Adrenal gland (tissue), 12 donors: Measurements from ENCODE around the gene DIP2C. TPM values are rescaled to one million over a fixed set of nuclear protein-coding genes. Genes with fewer than 3 reads are reported as not detected.
"Not testable (repeated sequence)": the region's sequence is repeated elsewhere in the genome, so short reads cannot be mapped to it uniquely, and the experiment has no call there.

ENCODE experiments used
- DNase-seq, 7 donors: peaks; one replicate each; pipeline ENCODE4 v3.0.0-alpha.2; 2019 to 2020
- H3K27ac ChIP-seq, 5 donors: fragments of 200-600 bp; sonication (generic) in 4 of 5; 1 replicate in 3 of 5; 2 replicates in 2 of 5; pipeline versions ENCODE4 v1.5.1 to v1.8.0; 2016 to 2020; ENCODE audit warnings: mild to moderate bottlenecking in 1 of 5
- H3K27me3 ChIP-seq: fragments of 200-600 bp; 2 replicates; pipeline ENCODE4 v1.8.0; 2021
- H3K36me3 ChIP-seq, 2 donors: fragments of 200-600 bp; replicated peaks in 1 of 2; 1 replicate in 1 of 2; 2 replicates in 1 of 2; pipeline versions ENCODE4 v1.5.1 to v1.8.0; 2018 to 2022
- H3K4me1 ChIP-seq, 2 donors: fragments of 200-600 bp; replicated peaks in 1 of 2; 1 replicate in 1 of 2; 2 replicates in 1 of 2; pipeline versions ENCODE4 v1.5.1 to v1.8.0; 2018 to 2021
- H3K4me3 ChIP-seq, 4 donors: fragments of 200-600 bp; sonication (generic) in 3 of 4; one replicate each; pipeline ENCODE4 v1.5.1; 2016 to 2018
- H3K9me3 ChIP-seq, 3 donors: fragments of 200-600 bp; sonication (generic) in 1 of 3; replicated peaks in 1 of 3; 1 replicate in 2 of 3; 2 replicates in 1 of 3; pipeline versions ENCODE4 v1.5.1 to v1.8.0; 2016 to 2021
- CTCF ChIP-seq, 6 experiments: fragments of 450-650 bp in 4 of 6; fragments of 200-600 bp in 2 of 6; sonication (generic) in 1 of 6; IDR thresholded peaks; 1 replicate in 5 of 6; 2 replicates in 1 of 6; pipeline versions ENCODE4 v1.5.1 to v1.8.0; 2016 to 2021; ENCODE audit warnings: antibody characterized with exemption in 6 of 6, mild to moderate bottlenecking in 2 of 6, moderate library complexity in 1 of 6
- POLR2A ChIP-seq, 2 donors: fragments of 450-650 bp; IDR thresholded peaks; one replicate each; pipeline ENCODE4 v1.6.1; 2017; ENCODE audit warnings: antibody characterized with exemption in 2 of 2, mild to moderate bottlenecking in 2 of 2, moderate library complexity in 1 of 2
- WGBS, 4 donors: extraction: QIAGEN DNeasy Blood & Tissue Kit in 2 of 4; methylation state at CpG; one replicate each; pipeline versions ENCODE4 v1.1.5 to v1.1.7; 2013 to 2017; 5-methylcytosine and 5-hydroxymethylcytosine counted together
- intact Hi-C, 2 donors: fragments of 100-400 bp; cut with DNase I; formaldehyde crosslinking; loops; one replicate each; pipeline versions ENCODE4 v1.14.1 to v1.15.0; 2022 to 2023
- polyA plus RNA-seq, 3 donors: library from polyadenylated mRNA; stranded (reverse); fragments of 200-250 nt in 2 of 3; fragments of 350-450 nt in 1 of 3; fragmentation: Illumina TruSeq in 1 of 3; extraction: RNeasy Lipid Tissue Mini Kit (QIAGEN cat#74804) in 1 of 3; gene quantifications; one replicate each; pipeline ENCODE4 v1.2.3, GENCODE V29; 2013 to 2014
- total RNA-seq, 9 donors: library from RNA; depleted of rRNA in 4 of 9; stranded (reverse); fragments of >200 nt in 4 of 9; fragments of 120-200 nt in 1 of 9; fragmentation: NEBNext Ultra II Directional in 1 of 9; extraction: Animal tissue kit (Norgen Biotek cat#: 25700) in 1 of 9; gene quantifications; one replicate each; pipeline versions ENCODE4 v1.1.0 to v1.2.4, GENCODE V29; 2013 to 2023
- donor health status: healthy with polysubstance abuse.
- donor health status: Bipolar disorder and iron deficiency.
- donor health status: DM: yes; HTN: yes; CAD: no.
- donor health status: DM: no; HTN: no; CAD: no.
- donor health status: DM: no; HTN: no; CAD: no.
- donor health status: DM: yes; HTN: yes; CAD: no.

DIP2C gene
- total and polyA plus RNA-seq, 12 donors, result 4.8 to 23.9 (median 19.7) TPM

GRCh38 chr10:633279-634245, 55.9 kb downstream of the DIP2C start:
- TF ChIP-seq CTCF (IDR thresholded peaks at IDR 0.05), result no peak
- no peak for TF ChIP-seq POLR2A (IDR thresholded peaks at IDR 0.05)
- H3K27me3 ChIP-seq, result no peaks in the 10 kb centered on the region
- H3K27ac ChIP-seq, result no peak overlapping the region
- H3K36me3 ChIP-seq, result no peaks in the 10 kb centered on the region
- no peak for DNase-seq
- 75 to 84% (median 82%) methylated on average over 37 to 39 of the region's 39 CpGs for WGBS, 4 donors
- peaks cover 0 to 9% of the 10 kb centered on the region in 2 donors for H3K4me1 ChIP-seq
- H3K4me3 ChIP-seq, result no peak overlapping the region
- intact Hi-C loops, result no loop called here
- H3K9me3 ChIP-seq, result no peaks in the 10 kb centered on the region

GRCh38 chr10:632807-633177, 56.7 kb downstream of the DIP2C start:
- H3K9me3 ChIP-seq, intact Hi-C loops, H3K36me3 ChIP-seq, H3K27ac ChIP-seq, H3K27me3 ChIP-seq, DNase-seq, H3K4me3 ChIP-seq, H3K4me1 ChIP-seq: not testable (repeated sequence)
- WGBS, 4 donors, result 90 to 97% (median 95%) methylated on average over 10 to 21 of the region's 21 CpGs

- H3K4me3 ChIP-seq, H3K4me1 ChIP-seq, H3K27ac ChIP-seq, H3K27me3 ChIP-seq, H3K9me3 ChIP-seq, DNase-seq, intact Hi-C loops, H3K36me3 ChIP-seq: not testable (repeated sequence)
- WGBS, 4 donors, result 95 to 98% (median 97%) methylated on average over 7 to 46 of the region's 51 CpGs
These were observed 57.2 kb downstream of the DIP2C start for GRCh38 chr10:632155-632806.

GRCh38 chr10:631266-631665, 58.2 kb downstream of the DIP2C start:
- peak in 1 of 7 donors; percentile 5 for DNase-seq
- whole genome bisulfite sequencing, 4 donors, result 93 to 94% (median 93%) methylated on average over 11 of the region's 11 CpGs
- Histone ChIP-seq H3K9me3 (no peaks in the 10 kb centered on the region), H3K4me1 (peaks cover 0 to 9% of the 10 kb centered on the region in 2 donors), H3K27ac (no peak overlapping the region), H3K36me3 (no peaks in the 10 kb centered on the region), H3K4me3 (no peak overlapping the region), H3K27me3 (no peaks in the 10 kb centered on the region)
- TF ChIP-seq POLR2A (IDR thresholded peaks at IDR 0.05) (no peak), CTCF (IDR thresholded peaks at IDR 0.05) (no peak)
- intact Hi-C loops, result no loop called here

- TF ChIP-seq POLR2A (IDR thresholded peaks at IDR 0.05) (no peak), CTCF (IDR thresholded peaks at IDR 0.05) (no peak)
- Histone ChIP-seq H3K9me3 (no peaks in the 10 kb centered on the region), H3K27ac (no peak overlapping the region), H3K27me3 (no peaks in the 10 kb centered on the region), H3K4me1 (peaks cover 3 to 15% of the 10 kb centered on the region in 2 donors), H3K4me3 (no peak overlapping the region), H3K36me3 (no peaks in the 10 kb centered on the region)
- intact Hi-C loops, result no loop called here
- WGBS, 4 donors, result 90 to 94% (median 91%) methylated on average over 12 to 23 of the region's 23 CpGs
- no peak for DNase-seq
These were observed 58.8 kb downstream of the DIP2C start for GRCh38 chr10:630581-631073.
